ENCODE data around the gene KMT2D. TPM values are rescaled to one million over a fixed set of nuclear protein-coding genes. Genes with fewer than 3 reads are reported as not detected.
A peak's percentile ranks its signal among the peaks of the same experiment; 100 is the strongest.

Gene KMT2D
- total RNA-seq, 4 donors from 2014 or later = 88.1 to 121 (median 104) TPM

DNA sequence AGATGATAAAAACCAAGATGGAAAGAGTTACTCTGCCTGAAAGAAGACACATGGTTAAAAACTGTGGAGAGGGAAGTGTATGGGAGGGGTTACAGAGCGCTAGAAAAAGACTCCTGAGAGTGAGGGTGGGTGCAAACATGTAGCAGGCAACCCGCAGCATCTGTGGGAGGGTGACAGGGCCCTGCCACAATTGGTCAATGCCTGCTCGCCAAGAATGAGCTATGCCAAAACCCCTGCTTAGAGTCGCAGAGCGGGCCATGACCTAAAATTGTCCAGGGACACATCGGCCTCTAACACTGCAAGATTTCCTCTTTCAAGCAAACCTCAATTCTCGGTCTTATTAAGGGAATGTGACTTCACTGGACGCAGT, 42.7 kb downstream of the KMT2D start:
- TF ChIP-seq POLR2A (IDR thresholded peaks at IDR 0.05) = no peak
- TF ChIP-seq, protein P1, sequence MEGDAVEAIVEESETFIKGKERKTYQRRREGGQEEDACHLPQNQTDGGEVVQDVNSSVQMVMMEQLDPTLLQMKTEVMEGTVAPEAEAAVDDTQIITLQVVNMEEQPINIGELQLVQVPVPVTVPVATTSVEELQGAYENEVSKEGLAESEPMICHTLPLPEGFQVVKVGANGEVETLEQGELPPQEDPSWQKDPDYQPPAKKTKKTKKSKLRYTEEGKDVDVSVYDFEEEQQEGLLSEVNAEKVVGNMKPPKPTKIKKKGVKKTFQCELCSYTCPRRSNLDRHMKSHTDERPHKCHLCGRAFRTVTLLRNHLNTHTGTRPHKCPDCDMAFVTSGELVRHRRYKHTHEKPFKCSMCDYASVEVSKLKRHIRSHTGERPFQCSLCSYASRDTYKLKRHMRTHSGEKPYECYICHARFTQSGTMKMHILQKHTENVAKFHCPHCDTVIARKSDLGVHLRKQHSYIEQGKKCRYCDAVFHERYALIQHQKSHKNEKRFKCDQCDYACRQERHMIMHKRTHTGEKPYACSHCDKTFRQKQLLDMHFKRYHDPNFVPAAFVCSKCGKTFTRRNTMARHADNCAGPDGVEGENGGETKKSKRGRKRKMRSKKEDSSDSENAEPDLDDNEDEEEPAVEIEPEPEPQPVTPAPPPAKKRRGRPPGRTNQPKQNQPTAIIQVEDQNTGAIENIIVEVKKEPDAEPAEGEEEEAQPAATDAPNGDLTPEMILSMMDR (IDR thresholded peaks at IDR 0.05) = no peak
- TF ChIP-seq EP300 (IDR thresholded peaks at IDR 0.05) = no peak
- no peak for TF ChIP-seq POLR2AphosphoS5 (IDR thresholded peaks at IDR 0.05)
- DNase-seq (ENCODE audit: low spot score in 2 of 2) = peak in 1 of 2 donors; percentile 69
- Histone ChIP-seq H3K36me3 (peaks cover 27% of the 10 kb centered on the region), H3K9me3 (no peaks in the 10 kb centered on the region), H3K4me1 (peaks cover 33% of the 10 kb centered on the region), H3K4me3 (peak overlapping the region; percentile 89), H3K27ac (peak overlapping the region; percentile 92), H3K27me3 (no peaks in the 10 kb centered on the region)
- 0% methylated on average over 8 of the region's 8 CpGs for WGBS

DNA sequence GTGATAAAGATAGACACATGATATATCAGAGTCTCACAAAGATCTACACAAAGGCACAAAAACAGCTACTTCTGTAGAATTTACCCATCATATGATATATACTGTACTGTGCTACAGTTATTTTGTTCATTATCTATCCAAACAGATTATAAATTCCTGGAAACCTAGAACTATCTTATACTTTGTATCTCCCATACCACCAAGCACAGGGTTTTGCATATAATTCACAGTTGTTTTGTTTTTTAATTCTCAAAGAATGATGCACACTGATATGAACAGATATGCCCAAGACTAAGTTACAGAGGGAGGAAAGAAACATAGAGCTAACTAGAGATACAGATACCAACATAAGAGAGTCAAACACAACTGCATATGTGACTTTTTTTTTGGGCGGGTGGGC, 45.4 kb downstream of the KMT2D start:
- Histone ChIP-seq H3K36me3 (peaks cover 28% of the 10 kb centered on the region), H3K4me3 (no peak overlapping the region), H3K4me1 (peaks cover 32% of the 10 kb centered on the region), H3K9me3 (no peaks in the 10 kb centered on the region), H3K27me3 (no peaks in the 10 kb centered on the region), H3K27ac (no peak overlapping the region)
- no peak for TF ChIP-seq POLR2A (IDR thresholded peaks at IDR 0.05)
- no peak for TF ChIP-seq POLR2AphosphoS5 (IDR thresholded peaks at IDR 0.05)
- no peak for TF ChIP-seq EP300 (IDR thresholded peaks at IDR 0.05)
- TF ChIP-seq, protein P1 (IDR thresholded peaks at IDR 0.05) = no peak
- WGBS = 92% methylated on average over 1 of the region's 1 CpG
- DNase-seq (ENCODE audit: low spot score in 2 of 2) = no peak

DNA sequence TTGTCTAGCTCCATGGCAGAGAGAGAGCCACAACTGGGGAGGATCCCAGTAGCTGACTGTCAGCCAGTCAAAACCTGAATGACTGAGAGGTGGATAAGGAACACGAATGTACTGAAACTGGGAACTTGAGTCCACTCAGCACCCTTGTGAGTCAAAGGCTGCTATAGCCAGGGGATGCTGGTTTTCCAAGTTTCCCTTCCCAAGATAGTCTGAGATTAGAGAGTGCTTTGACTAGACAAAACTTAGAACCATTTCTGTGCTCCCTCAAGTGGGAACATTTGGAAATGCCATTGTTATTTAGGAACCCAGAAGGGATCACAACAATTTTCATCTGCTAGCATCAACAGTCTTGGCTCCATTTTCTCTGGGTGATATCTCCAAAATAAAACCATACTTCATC, 46.0 kb downstream of the KMT2D start:
- peaks cover 34% of the 10 kb centered on the region for H3K36me3 ChIP-seq
- H3K4me1 ChIP-seq = peaks cover 26% of the 10 kb centered on the region
- H3K27ac ChIP-seq = no peak overlapping the region
- no peaks in the 10 kb centered on the region for H3K9me3 ChIP-seq
- DNase-seq (ENCODE audit: low spot score in 2 of 2) = no peak
- no peak overlapping the region for H3K4me3 ChIP-seq
- WGBS = 58% methylated on average over 1 of the region's 1 CpG
- TF ChIP-seq POLR2A (IDR thresholded peaks at IDR 0.05) = no peak
- no peak for TF ChIP-seq EP300 (IDR thresholded peaks at IDR 0.05)
- TF ChIP-seq, protein P1 (IDR thresholded peaks at IDR 0.05) = no peak
- no peak for TF ChIP-seq POLR2AphosphoS5 (IDR thresholded peaks at IDR 0.05)
- no peaks in the 10 kb centered on the region for H3K27me3 ChIP-seq

DNA sequence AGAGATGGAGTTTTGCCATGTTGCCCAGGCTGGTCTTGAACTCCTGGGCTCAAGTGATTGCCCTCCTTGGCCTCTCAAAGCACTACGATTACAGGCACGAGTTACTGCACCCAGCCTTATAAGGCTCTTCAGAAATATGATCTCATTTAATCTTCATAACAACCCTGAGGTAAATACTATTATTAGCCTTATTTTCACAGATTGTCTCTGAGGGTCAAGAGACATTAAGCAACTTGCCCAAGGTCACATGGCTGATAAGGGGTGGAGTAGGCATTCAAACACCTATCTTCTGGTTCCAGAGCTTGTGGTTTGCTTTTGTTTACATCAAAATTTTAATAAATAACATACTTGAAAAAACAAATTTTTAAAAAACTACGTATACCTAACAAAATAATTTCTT, 47.2 kb downstream of the KMT2D start:
- no peak overlapping the region for H3K27ac ChIP-seq
- peaks cover 34% of the 10 kb centered on the region for H3K36me3 ChIP-seq
- H3K4me3 ChIP-seq = no peak overlapping the region
- WGBS = 91% methylated on average over 3 of the region's 3 CpGs
- H3K27me3 ChIP-seq = no peaks in the 10 kb centered on the region
- peaks cover 19% of the 10 kb centered on the region for H3K4me1 ChIP-seq
- DNase-seq (ENCODE audit: low spot score in 2 of 2) = no peak
- H3K9me3 ChIP-seq = no peaks in the 10 kb centered on the region
- TF ChIP-seq POLR2AphosphoS5 (IDR thresholded peaks at IDR 0.05) = no peak
- TF ChIP-seq, protein P1 (IDR thresholded peaks at IDR 0.05) = no peak
- no peak for TF ChIP-seq EP300 (IDR thresholded peaks at IDR 0.05)
- no peak for TF ChIP-seq POLR2A (IDR thresholded peaks at IDR 0.05)

DNA sequence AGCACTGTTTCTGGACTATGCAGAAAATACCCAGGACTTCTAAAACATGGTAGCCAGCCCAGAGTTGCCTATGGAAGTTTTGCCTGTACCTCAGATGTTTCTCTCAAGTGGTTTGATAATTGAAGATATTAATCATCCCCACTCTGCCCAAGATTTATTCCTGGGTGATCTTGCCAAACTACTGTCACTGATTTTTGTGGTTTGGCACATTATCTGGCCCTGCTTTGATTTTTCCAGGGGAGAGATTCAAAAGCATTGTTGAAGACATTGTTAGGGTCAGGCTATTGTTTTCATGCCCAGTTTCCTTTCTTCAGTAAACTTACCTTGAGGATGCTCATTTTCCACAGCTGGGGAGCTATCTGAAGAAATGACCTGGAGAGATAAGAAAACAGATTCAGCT, 47.9 kb downstream of the KMT2D start:
- H3K36me3 ChIP-seq = peaks cover 34% of the 10 kb centered on the region
- H3K9me3 ChIP-seq = no peaks in the 10 kb centered on the region
- TF ChIP-seq POLR2A (IDR thresholded peaks at IDR 0.05) = no peak
- TF ChIP-seq POLR2AphosphoS5 (IDR thresholded peaks at IDR 0.05) = no peak
- TF ChIP-seq EP300 (IDR thresholded peaks at IDR 0.05) = no peak
- TF ChIP-seq, protein P1 (IDR thresholded peaks at IDR 0.05) = no peak
- no peak overlapping the region for H3K27ac ChIP-seq
- no peak overlapping the region for H3K4me3 ChIP-seq
- no peak for DNase-seq (ENCODE audit: low spot score in 2 of 2)
- peaks cover 15% of the 10 kb centered on the region for H3K4me1 ChIP-seq
- no peaks in the 10 kb centered on the region for H3K27me3 ChIP-seq

Other genes with a start within 250 kb of the KMT2D start
- gene CACNB3, start 242.3 kb downstream of the KMT2D start, total RNA-seq = 10 to 100 TPM; 12.3 to 27.8 (median 17.3) TPM
- gene DDX23, start 208.6 kb downstream of the KMT2D start, total RNA-seq = 100 to 1,000 TPM in 1 of 4 donors, 10 to 100 TPM in 3; 55.0 to 125 (median 62.2) TPM
- 1 to 10 TPM in 1 of 4 donors, under 1 TPM in 2, not detected in 1; 0.40 to 1.1 (median 0.65) TPM for gene RND1, start 194.9 kb downstream of the KMT2D start, total RNA-seq
- 10 to 100 TPM in 3 of 4 donors, 1 to 10 TPM in 1; 8.9 to 18.9 (median 15.3) TPM for gene FKBP11, start 135.3 kb downstream of the KMT2D start, total RNA-seq
- gene ARF3, start 103.3 kb downstream of the KMT2D start, total RNA-seq = 10 to 100 TPM; 78.3 to 98.7 (median 87.7) TPM
- 1 to 10 TPM in 2 of 4 donors, under 1 TPM in 2; 0.64 to 4.3 (median 1.4) TPM for gene WNT10B, start 89.1 kb downstream of the KMT2D start, total RNA-seq
- gene WNT1, start 82.5 kb downstream of the KMT2D start, total RNA-seq = not detected
- gene DDN, start 61.4 kb downstream of the KMT2D start, total RNA-seq = under 1 TPM in 3 of 4 donors, not detected in 1; 0.23 to 0.45 (median 0.24) TPM
- 10 to 100 TPM; 40.0 to 61.4 (median 49.6) TPM for gene PRKAG1, start 42.0 kb downstream of the KMT2D start, total RNA-seq
- gene RHEBL1, start 9.2 kb upstream of the KMT2D start, total RNA-seq = 1 to 10 TPM; 1.1 to 3.6 (median 1.6) TPM
- gene DHH, start 34.0 kb upstream of the KMT2D start, total RNA-seq = under 1 TPM; 0.15 to 0.47 (median 0.42) TPM
- 100 to 1,000 TPM in 1 of 4 donors, 10 to 100 TPM in 3; 25.3 to 152 (median 62.3) TPM for gene LMBR1L, start 50.1 kb upstream of the KMT2D start, total RNA-seq
- 100 to 1,000 TPM; 240 to 523 (median 441) TPM for gene TUBA1B, start 70.6 kb upstream of the KMT2D start, total RNA-seq
- 100 to 1,000 TPM in 3 of 4 donors, 10 to 100 TPM in 1; 70.0 to 251 (median 181) TPM for gene TUBA1A, start 128.3 kb upstream of the KMT2D start, total RNA-seq
- 100 to 1,000 TPM; 115 to 747 (median 609) TPM for gene TUBA1C, start 204.3 kb upstream of the KMT2D start, total RNA-seq
- gene PRPH, start 234.4 kb upstream of the KMT2D start, total RNA-seq = 1 to 10 TPM in 2 of 4 donors, not detected in 2; 1.1 to 1.5 TPM